Activated T-helper 2 cell treated with anti-CD3 and anti-CD28 coated beads, Interferon-gamma antibody, Interleukin-2, Interleukin-4, amounts not matched to agents 10 μg/mL and 5 μg/mL and 100 μg/mL, durations not matched to agents 14 hours and 24 hours and 36 hours (primary cell): ENCODE results near the gene SLC45A3. TPM values are rescaled to one million over a fixed set of nuclear protein-coding genes. Genes with fewer than 3 reads are reported as not detected.

Source experiments
- DNase-seq: peaks from one replicate; pipeline ENCODE4 v3.0.0; 2021; ENCODE audit warnings: low spot score
- H3K27ac Mint-ChIP-seq: one replicate; pipeline ENCODE4 v1.8.0; 2021; ENCODE audit warnings: mixed read lengths
- H3K27me3 Mint-ChIP-seq: one replicate; pipeline ENCODE4 v1.8.0; 2021; ENCODE audit warnings: low read depth, mixed read lengths
- H3K36me3 Mint-ChIP-seq: one replicate; pipeline ENCODE4 v1.8.0; 2021; ENCODE audit warnings: low read depth, mixed read lengths
- H3K4me1 Mint-ChIP-seq: one replicate; pipeline ENCODE4 v1.8.0; 2021; ENCODE audit warnings: low read depth, mixed read lengths
- H3K4me3 Mint-ChIP-seq: one replicate; pipeline ENCODE4 v1.8.0; 2021; ENCODE audit warnings: low read depth, mild to moderate bottlenecking, moderate library complexity, mixed read lengths
- H3K9me3 Mint-ChIP-seq: one replicate; pipeline ENCODE4 v1.8.0; 2021; ENCODE audit warnings: mixed read lengths
- intact Hi-C: fragments of 100-400 bp; cut with micrococcal nuclease; formaldehyde crosslinking; loops from one replicate; pipeline ENCODE4 v1.15.1; 2023
- total RNA-seq: library from RNA; stranded (reverse); gene quantifications from 2 replicates; pipeline ENCODE4 v1.2.3, GENCODE V29; 2022

SLC45A3 gene
- total RNA-seq, 1 donor from 2014 or later: 1.5 TPM

DNA sequence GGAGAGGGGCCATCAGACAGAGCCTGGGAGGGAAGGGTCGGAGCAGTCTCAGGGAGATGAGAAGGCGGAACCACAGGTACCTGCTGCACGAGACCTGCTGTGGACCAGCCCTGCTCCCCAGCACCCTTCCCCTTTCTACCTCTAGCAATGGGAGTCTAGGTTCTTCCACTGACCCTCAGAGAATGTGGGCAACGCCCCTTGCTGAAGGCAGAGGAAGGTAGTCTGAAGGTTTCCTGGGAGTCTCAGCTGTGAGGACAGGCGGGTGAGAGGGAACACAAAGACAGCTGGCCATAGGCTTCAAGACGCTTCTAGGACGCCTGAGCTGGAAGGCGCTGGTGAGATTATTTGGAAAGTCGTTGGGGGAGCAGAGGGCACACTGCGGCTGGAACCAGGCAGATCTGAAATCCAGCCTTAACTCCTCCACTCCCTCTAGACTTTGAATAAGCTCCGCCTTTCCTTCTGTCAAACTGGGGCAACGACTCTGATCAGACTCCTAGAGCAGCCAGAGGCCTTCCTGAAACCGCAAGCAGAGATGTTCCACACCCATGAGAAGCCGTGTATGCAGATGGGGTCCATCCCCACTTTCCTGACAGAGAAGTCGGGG lies 18.1 kb downstream of the SLC45A3 start:
- Mint-ChIP-seq H3K4me3 (no peak overlapping the region), H3K27me3 (no peaks in the 10 kb centered on the region), H3K27ac (no peak overlapping the region), H3K4me1 (peaks cover 1% of the 10 kb centered on the region), H3K36me3 (no peaks in the 10 kb centered on the region), H3K9me3 (no peaks in the 10 kb centered on the region)
- no peak for DNase-seq
- intact Hi-C loops: no loop called here

- intact Hi-C loops: no loop called here
- no peak for DNase-seq
- H3K4me1 Mint-ChIP-seq: peaks cover 1% of the 10 kb centered on the region
- no peaks in the 10 kb centered on the region for H3K9me3 Mint-ChIP-seq
- no peak overlapping the region for H3K27ac Mint-ChIP-seq
- H3K36me3 Mint-ChIP-seq: no peaks in the 10 kb centered on the region
- no peak overlapping the region for H3K4me3 Mint-ChIP-seq
- no peaks in the 10 kb centered on the region for H3K27me3 Mint-ChIP-seq
Measured at GRCh38 chr1:205661429-205662134, 18.7 kb downstream of the SLC45A3 start.

DNA sequence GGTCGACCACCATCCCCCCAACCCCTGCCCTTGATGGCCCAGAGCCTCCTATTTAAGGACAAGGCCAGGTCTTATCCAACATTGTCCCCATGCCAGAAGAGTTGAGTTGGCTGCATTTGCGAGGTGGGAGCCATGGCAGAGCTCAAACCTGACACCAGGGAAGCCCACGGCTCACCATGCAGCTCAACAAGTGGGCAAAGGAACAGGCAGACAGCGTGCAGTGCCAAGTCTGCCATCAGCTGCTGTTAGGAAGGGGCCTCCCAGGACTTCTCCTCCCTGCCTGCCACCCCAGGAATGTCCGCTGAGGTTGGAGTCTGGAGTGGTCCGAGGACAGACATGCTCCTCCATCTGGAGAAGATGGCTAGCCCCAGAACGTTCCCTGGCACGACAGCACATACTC lies 19.9 kb downstream of the SLC45A3 start:
- Mint-ChIP-seq H3K4me1 (peaks cover 1% of the 10 kb centered on the region), H3K27me3 (no peaks in the 10 kb centered on the region), H3K36me3 (no peaks in the 10 kb centered on the region), H3K27ac (no peak overlapping the region), H3K9me3 (no peaks in the 10 kb centered on the region), H3K4me3 (no peak overlapping the region)
- no peak for DNase-seq
- intact Hi-C loops: no loop called here

- Mint-ChIP-seq H3K27ac (no peak overlapping the region), H3K4me3 (no peak overlapping the region), H3K9me3 (no peaks in the 10 kb centered on the region), H3K36me3 (no peaks in the 10 kb centered on the region), H3K4me1 (peaks cover 1% of the 10 kb centered on the region), H3K27me3 (no peaks in the 10 kb centered on the region)
- intact Hi-C loops: loop anchor here (1.0 to 10.0 kb wide), 5 partner anchors 52 to 318 kb away; no protein-coding TSS in a partner anchor
- peak; percentile 65 for DNase-seq
Measured at GRCh38 chr1:205658943-205659581, 21.2 kb downstream of the SLC45A3 start.

DNA sequence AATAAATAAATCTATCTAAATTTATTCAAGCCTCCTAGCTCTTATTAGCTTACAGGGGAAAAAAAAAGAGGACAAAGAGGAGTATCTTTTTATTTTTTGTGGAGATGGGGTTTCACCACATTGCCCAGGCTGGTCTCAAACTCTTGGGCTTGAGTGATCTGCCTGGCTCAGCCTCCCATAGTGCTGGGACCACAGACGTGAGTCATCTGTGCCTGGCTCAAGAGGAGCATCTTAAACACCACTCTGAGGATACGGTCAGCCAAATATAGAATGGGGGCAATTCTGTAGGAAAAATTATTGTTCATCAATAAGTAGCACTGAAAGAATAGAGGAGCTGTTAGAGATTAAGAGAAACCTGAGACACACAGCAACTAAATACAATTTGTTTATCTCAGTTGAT lies 24.1 kb downstream of the SLC45A3 start:
- Mint-ChIP-seq H3K27me3 (no peaks in the 10 kb centered on the region), H3K9me3 (no peaks in the 10 kb centered on the region), H3K36me3 (no peaks in the 10 kb centered on the region), H3K27ac (no peak overlapping the region), H3K4me3 (no peak overlapping the region), H3K4me1 (peaks cover 1% of the 10 kb centered on the region)
- intact Hi-C loops: loop anchor here (5.0 to 10.0 kb wide), 2 partner anchors 126 to 259 kb away; no protein-coding TSS in a partner anchor
- DNase-seq: no peak

DNA sequence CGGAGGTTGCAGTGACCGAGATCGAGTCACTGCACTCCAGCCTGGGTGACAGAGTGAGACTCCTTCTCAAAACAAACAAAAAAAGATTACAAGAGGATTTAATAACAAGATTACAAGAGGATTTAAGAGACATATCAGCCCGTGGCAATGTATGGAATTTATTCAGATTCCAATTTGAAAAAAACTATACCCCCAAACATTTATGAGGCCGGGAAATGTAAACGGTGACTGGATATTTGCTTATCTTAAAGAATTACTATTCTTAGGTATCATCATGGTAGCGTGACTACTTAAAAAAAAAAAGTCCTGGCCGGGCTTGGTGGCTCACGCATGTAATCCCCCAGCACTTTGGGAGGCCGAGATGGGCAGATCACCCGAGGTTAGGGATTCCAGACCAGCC lies 27.3 kb downstream of the SLC45A3 start:
- Mint-ChIP-seq H3K27me3 (no peaks in the 10 kb centered on the region), H3K9me3 (no peaks in the 10 kb centered on the region), H3K4me3 (no peak overlapping the region), H3K4me1 (no peaks in the 10 kb centered on the region), H3K36me3 (no peaks in the 10 kb centered on the region), H3K27ac (no peak overlapping the region)
- no peak for DNase-seq
- intact Hi-C loops: loop anchor here (10.0 kb wide), 1 partner anchor 262 kb away; no protein-coding TSS in a partner anchor

GRCh38 chr1:205650241-205650640 lies 30.1 kb downstream of the SLC45A3 start:
- DNase-seq: no peak
- no peaks in the 10 kb centered on the region for H3K36me3 Mint-ChIP-seq
- no peak overlapping the region for H3K4me3 Mint-ChIP-seq
- no peaks in the 10 kb centered on the region for H3K9me3 Mint-ChIP-seq
- no peaks in the 10 kb centered on the region for H3K4me1 Mint-ChIP-seq
- H3K27me3 Mint-ChIP-seq: no peaks in the 10 kb centered on the region
- intact Hi-C loops: loop anchor here (10.0 kb wide), 1 partner anchor 265 kb away; no protein-coding TSS in a partner anchor
- no peak overlapping the region for H3K27ac Mint-ChIP-seq

DNA sequence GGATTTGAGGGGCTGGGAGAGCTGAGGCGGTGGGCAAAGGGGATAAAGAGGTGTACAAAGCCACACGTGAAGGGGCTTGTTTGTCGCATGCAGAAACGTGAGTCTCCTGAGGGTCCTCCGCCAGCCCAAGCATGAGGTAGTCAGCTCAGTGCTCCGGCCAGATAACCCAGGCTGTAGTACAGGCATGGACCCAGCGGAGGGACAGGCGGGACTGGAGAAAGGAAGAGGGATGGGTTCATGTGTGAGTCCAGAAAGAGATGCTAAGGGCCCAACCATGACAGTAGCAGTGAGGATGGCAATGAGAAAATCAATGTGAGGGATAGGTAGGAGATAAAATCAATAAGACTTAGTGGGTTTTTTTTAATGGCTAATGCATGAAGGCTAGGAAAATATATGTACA lies 34.8 kb downstream of the SLC45A3 start:
- no peaks in the 10 kb centered on the region for H3K9me3 Mint-ChIP-seq
- intact Hi-C loops: loop anchor here (1.0 kb wide), 1 partner anchor 12 kb away; no protein-coding TSS in a partner anchor
- no peak overlapping the region for H3K27ac Mint-ChIP-seq
- peaks cover 4% of the 10 kb centered on the region for H3K27me3 Mint-ChIP-seq
- H3K4me3 Mint-ChIP-seq: no peak overlapping the region
- no peaks in the 10 kb centered on the region for H3K4me1 Mint-ChIP-seq
- H3K36me3 Mint-ChIP-seq: no peaks in the 10 kb centered on the region
- DNase-seq: no peak

- H3K4me3 Mint-ChIP-seq: no peak overlapping the region
- DNase-seq: no peak
- H3K27me3 Mint-ChIP-seq: peaks cover 20% of the 10 kb centered on the region
- H3K27ac Mint-ChIP-seq: no peak overlapping the region
- no peaks in the 10 kb centered on the region for H3K36me3 Mint-ChIP-seq
- no peaks in the 10 kb centered on the region for H3K4me1 Mint-ChIP-seq
- intact Hi-C loops: no loop called here
- no peaks in the 10 kb centered on the region for H3K9me3 Mint-ChIP-seq
Measured at GRCh38 chr1:205642679-205643307, 37.5 kb downstream of the SLC45A3 start.

- Mint-ChIP-seq H3K27ac (no peak overlapping the region), H3K4me3 (no peak overlapping the region), H3K36me3 (no peaks in the 10 kb centered on the region), H3K9me3 (no peaks in the 10 kb centered on the region), H3K27me3 (peaks cover 30% of the 10 kb centered on the region), H3K4me1 (peaks cover 2% of the 10 kb centered on the region)
- DNase-seq: no peak
- intact Hi-C loops: no loop called here
Measured at GRCh38 chr1:205639567-205639966, 40.7 kb downstream of the SLC45A3 start.

- intact Hi-C loops: no loop called here
- H3K27me3 Mint-ChIP-seq: peaks cover 33% of the 10 kb centered on the region
- H3K4me3 Mint-ChIP-seq: no peak overlapping the region
- H3K9me3 Mint-ChIP-seq: no peaks in the 10 kb centered on the region
- H3K4me1 Mint-ChIP-seq: peaks cover 2% of the 10 kb centered on the region
- no peaks in the 10 kb centered on the region for H3K36me3 Mint-ChIP-seq
- H3K27ac Mint-ChIP-seq: no peak overlapping the region
- no peak for DNase-seq
Measured at GRCh38 chr1:205637854-205638468, 42.3 kb downstream of the SLC45A3 start.

- Mint-ChIP-seq H3K27me3 (peaks cover 33% of the 10 kb centered on the region), H3K27ac (no peak overlapping the region), H3K4me1 (peaks cover 8% of the 10 kb centered on the region), H3K9me3 (no peaks in the 10 kb centered on the region), H3K36me3 (no peaks in the 10 kb centered on the region), H3K4me3 (no peak overlapping the region)
- intact Hi-C loops: no loop called here
- no peak for DNase-seq
Measured at GRCh38 chr1:205636732-205637131, 43.6 kb downstream of the SLC45A3 start.
